GM19099 (cell line): ENCODE measurements around the gene PRPF8.

Source experiments
- POLR2A ChIP-seq: IDR thresholded peaks from 3 replicates; pipeline ENCODE4 v1.6.1; 2011; ENCODE audit warnings: low read depth; ENCODE audit not compliant: insufficient read length; ENCODE audit errors: extremely low read depth

PRPF8 gene

GRCh38 chr17:1709971-1710806, 25.5 kb upstream of the PRPF8 start, which contains the start of gene TLCD2:
TSS of gene TLCD2 (minus strand) at chr17:1710377. CDS start at chr17:1710242, 135 bp downstream.
- TF ChIP-seq POLR2A, result no peak

GRCh38 chr17:1709403-1709951, 24.8 kb upstream of the PRPF8 start:
- no peak for TF ChIP-seq POLR2A

DNA sequence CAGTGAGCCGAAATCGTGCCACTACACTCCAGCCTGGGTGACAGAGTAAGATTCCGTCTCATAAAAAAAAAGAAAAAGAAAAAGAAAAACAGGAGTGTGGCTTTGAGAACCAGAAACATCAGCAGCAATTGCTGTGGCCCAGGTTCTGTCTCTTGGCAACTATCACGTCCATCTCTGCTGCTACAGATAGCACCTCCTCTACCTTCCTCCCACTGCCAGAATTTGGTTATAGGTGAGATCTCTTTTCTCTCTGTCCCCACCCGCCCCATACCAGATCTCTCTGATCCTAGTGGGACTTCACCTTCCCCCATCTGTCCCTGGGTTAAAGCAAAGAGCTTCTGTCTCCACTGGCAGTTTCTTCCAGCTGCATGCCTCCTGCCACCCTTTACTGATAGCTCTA, 22.4 kb upstream of the PRPF8 start:
- TF ChIP-seq POLR2A, result no peak

- no peak for TF ChIP-seq POLR2A
Measured at GRCh38 chr17:1705004-1705403, 20.3 kb upstream of the PRPF8 start.

- TF ChIP-seq POLR2A, result no peak
Measured at GRCh38 chr17:1703063-1703462, 18.4 kb upstream of the PRPF8 start.

- TF ChIP-seq POLR2A, result no peak
Measured at GRCh38 chr17:1697681-1698080, 13.0 kb upstream of the PRPF8 start.

DNA sequence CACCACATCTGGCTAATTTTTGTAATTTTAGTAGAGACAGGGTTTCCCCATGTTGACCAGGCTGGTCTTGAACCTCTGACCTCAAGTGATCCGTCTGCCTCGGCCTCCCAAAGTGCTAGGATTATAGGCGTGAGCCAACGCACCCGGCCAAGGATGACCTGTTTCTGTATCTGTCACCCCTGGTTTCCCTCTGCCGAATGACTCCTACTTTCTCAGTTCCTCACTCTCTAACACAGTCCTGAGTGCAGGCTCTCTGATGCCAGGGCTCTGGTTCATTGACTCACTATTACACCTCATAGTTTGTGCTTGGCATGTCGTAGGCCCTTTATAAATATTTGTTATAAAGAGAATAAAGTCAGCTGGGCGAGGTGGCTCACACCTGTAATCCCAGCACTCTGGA, 10.7 kb upstream of the PRPF8 start:
- TF ChIP-seq POLR2A, result no peak

DNA sequence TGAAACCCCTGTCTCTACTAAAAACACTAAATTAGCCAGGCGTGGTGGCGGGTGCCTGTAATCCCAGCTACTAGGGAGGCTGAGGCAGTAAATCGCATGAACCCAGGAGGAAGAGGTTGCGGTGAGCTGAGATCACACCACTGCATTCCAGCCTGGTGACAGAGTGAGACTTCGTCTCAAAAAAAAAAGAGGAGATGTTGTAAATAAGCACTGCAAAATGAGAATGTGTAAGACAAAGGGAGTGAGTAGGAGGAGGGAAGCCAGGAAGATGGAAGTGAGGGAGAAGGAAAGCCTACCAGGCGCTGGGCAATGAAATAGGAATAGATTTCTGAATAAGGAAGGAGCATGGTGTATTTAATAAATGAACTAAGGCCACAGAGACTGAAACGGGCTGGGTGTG, 8.7 kb upstream of the PRPF8 start:
- no peak for TF ChIP-seq POLR2A

DNA sequence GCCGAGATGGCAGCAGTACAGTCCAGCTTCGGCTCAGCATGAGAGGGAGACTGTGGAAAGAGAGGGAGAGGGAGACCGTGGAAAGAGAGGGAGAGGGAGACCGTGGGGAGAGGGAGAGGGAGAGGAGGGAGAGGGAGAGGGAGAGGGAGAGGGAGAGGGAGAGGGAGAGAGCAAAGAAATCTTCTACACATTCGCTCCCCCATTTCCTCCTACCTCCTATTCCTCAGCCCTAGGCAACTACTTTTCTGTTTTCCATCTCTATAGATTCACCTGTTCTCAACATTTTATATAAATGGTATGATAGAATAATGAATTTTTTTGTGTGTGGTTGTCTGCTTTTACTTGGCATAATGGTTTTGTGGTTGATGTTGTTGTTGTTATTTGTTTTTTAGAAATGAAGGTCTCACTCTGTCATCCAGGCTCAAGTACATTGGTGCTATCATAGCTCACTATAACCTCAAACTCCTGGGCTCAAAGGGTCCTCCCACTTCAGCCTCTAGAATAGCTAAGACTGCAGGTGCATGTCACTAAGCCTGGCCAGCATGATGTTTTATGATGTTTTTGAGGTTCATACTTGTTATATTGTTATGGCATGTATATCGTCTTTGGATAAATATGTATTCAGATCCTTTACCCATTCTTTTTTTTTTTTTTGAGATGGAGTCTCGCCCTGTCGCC, 6.0 kb upstream of the PRPF8 start:
- TF ChIP-seq POLR2A, result no peak

GRCh38 chr17:1686086-1686485, 1.4 kb upstream of the PRPF8 start:
- no peak for TF ChIP-seq POLR2A

GRCh38 chr17:1683459-1683858, 1.2 kb downstream of the PRPF8 start:
- TF ChIP-seq POLR2A, result no peak

DNA sequence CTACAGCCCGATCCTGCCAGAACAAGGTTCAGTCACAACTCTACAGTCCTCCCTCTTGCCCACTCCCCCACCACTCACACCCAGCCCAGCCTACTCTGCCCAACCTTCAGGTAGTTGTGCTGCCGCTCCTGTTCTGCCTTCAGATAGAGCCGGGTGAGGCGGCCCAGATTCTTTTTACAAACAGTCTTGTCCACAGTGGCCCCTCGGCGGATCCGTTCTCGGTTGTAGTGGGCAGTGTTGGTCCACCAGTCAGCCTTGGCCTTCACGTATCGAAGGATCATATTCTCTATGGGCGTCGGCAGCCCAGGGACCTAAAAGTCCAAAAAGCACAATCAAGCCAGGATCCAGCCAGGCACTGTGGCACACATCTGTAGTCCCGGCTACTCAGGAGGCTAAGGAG, 8.3 kb downstream of the PRPF8 start:
- TF ChIP-seq POLR2A, result no peak

GRCh38 chr17:1673041-1673785, 11.5 kb downstream of the PRPF8 start:
- TF ChIP-seq POLR2A, result no peak

DNA sequence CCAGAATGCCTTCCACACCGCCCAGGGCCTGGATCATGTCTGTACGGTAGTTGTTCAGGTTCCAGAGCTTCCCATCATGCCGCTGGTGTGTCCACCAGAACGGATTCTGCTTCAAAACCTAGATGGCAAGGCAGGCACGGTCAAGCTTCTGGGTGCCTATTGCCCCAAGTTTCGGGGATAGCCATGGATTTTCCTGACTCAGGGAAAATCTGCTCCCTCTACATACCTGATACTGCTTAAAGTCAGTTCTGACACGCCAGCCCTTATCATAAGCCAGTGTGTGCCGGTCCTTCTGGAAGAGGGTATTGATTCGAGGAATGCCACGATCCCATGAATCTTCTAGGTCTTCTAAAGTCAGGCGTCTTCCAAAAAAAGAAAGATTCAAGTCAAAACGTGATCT, 23.6 kb downstream of the PRPF8 start:
- no peak for TF ChIP-seq POLR2A

GRCh38 chr17:1658100-1658499, 26.6 kb downstream of the PRPF8 start:
- no peak for TF ChIP-seq POLR2A
